IPS-18a (cell line): Measurements from ENCODE around the gene RNF4.
A peak's percentile ranks its signal among the peaks of the same experiment; 100 is the strongest.

Source experiments
- H3K27ac ChIP-seq: one replicate; pipeline ENCODE4 v1.5.1; 2013; ENCODE audit warnings: low read length
- H3K27me3 ChIP-seq: one replicate; pipeline ENCODE4 v1.6.1; 2013; ENCODE audit warnings: mild to moderate bottlenecking, low read length; ENCODE audit not compliant: control insufficient read depth, insufficient read depth
- H3K36me3 ChIP-seq: one replicate; pipeline ENCODE4 v1.6.1; 2013; ENCODE audit warnings: low read depth, low read length; ENCODE audit not compliant: control insufficient read depth
- H3K4me1 ChIP-seq: one replicate; pipeline ENCODE4 v1.6.1; 2013; ENCODE audit warnings: low read depth, low read length; ENCODE audit not compliant: control insufficient read depth
- H3K4me3 ChIP-seq: one replicate; pipeline ENCODE4 v1.5.1; 2013; ENCODE audit warnings: low read length
- H3K9ac ChIP-seq: one replicate; pipeline ENCODE4 v1.6.1; 2013; ENCODE audit warnings: mild to moderate bottlenecking, low read length, moderate library complexity
- H3K9me3 ChIP-seq: one replicate; pipeline ENCODE4 v1.6.1; 2013; ENCODE audit warnings: low read depth, low read length; ENCODE audit not compliant: control insufficient read depth

RNF4 gene, protein sequence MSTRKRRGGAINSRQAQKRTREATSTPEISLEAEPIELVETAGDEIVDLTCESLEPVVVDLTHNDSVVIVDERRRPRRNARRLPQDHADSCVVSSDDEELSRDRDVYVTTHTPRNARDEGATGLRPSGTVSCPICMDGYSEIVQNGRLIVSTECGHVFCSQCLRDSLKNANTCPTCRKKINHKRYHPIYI

GRCh38 chr4:2468456-2469191 lies at the start of gene RNF4:
Gene RNF4, plus strand, starts transcription at chr4:2469106. Its CDS starts 21,388 bp downstream, at chr4:2490494.
- H3K9me3 ChIP-seq, result no peaks in the 10 kb centered on the region
- peaks cover 7% of the 10 kb centered on the region for H3K4me1 ChIP-seq
- peaks cover 4% of the 10 kb centered on the region for H3K27me3 ChIP-seq
- peak within 1 kb of the TSS; percentile 90 for H3K9ac ChIP-seq
- peak within 1 kb of the TSS; percentile 95 for H3K4me3 ChIP-seq
- H3K36me3 ChIP-seq, result peaks cover 29% of the 10 kb centered on the region
- peak within 1 kb of the TSS; percentile 88 for H3K27ac ChIP-seq

DNA sequence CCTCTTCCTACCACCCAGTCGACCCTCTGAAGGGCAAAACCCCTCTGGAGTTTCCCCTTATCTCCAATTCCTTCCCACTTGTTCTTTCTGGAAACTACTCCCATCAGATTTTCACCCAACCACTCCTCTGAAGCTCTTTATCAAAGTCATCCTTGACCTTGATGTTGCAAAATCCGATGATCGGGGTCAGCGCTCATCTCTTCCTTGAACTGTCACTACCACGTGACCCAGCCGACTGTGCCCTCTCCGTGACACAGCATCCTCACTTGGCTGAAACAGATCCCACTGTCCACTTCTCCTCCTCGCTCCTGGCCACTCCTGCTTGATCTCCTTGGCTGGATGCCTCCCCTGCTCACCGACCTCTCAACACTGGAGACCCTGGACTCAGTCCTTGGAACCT lies 49.1 kb upstream of the RNF4 start:
- Histone ChIP-seq H3K36me3 (no peaks in the 10 kb centered on the region), H3K27ac (no peak overlapping the region), H3K9me3 (no peaks in the 10 kb centered on the region), H3K9ac (no peak overlapping the region), H3K27me3 (peaks cover 76% of the 10 kb centered on the region), H3K4me1 (peaks cover 11% of the 10 kb centered on the region), H3K4me3 (no peak overlapping the region)

DNA sequence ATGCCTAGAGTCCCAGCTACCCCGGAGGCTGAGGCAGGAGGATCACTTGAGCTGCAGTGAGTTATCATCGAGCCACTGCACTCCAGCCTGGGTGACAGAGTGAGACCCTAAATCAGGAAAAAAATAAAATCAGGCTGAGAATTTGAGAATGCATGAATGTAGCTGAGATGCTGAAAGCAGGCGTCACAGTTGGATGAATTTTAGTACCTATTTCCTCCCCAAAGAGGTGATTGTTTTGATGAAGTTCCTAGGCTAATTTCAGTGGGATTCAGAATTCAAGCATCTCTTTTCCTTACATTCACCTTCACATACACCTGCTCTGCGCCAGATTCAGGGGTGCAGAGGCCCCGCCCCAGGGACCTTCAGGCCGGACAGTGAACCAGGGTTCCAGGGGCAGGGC lies 47.0 kb upstream of the RNF4 start:
- Histone ChIP-seq H3K27ac (no peak overlapping the region), H3K9ac (no peak overlapping the region), H3K27me3 (peaks cover 55% of the 10 kb centered on the region), H3K4me3 (no peak overlapping the region), H3K36me3 (no peaks in the 10 kb centered on the region), H3K9me3 (no peaks in the 10 kb centered on the region), H3K4me1 (peaks cover 8% of the 10 kb centered on the region)

- H3K27me3 ChIP-seq, result peaks cover 43% of the 10 kb centered on the region
- no peaks in the 10 kb centered on the region for H3K36me3 ChIP-seq
- no peaks in the 10 kb centered on the region for H3K9me3 ChIP-seq
- no peak overlapping the region for H3K27ac ChIP-seq
- H3K4me1 ChIP-seq, result peaks cover 8% of the 10 kb centered on the region
- no peak overlapping the region for H3K4me3 ChIP-seq
- no peak overlapping the region for H3K9ac ChIP-seq
Measured at GRCh38 chr4:2423066-2423465, 45.8 kb upstream of the RNF4 start.

GRCh38 chr4:2423695-2424094 lies 45.2 kb upstream of the RNF4 start:
- no peak overlapping the region for H3K4me3 ChIP-seq
- no peak overlapping the region for H3K27ac ChIP-seq
- H3K9me3 ChIP-seq, result no peaks in the 10 kb centered on the region
- H3K36me3 ChIP-seq, result no peaks in the 10 kb centered on the region
- H3K4me1 ChIP-seq, result peaks cover 8% of the 10 kb centered on the region
- peaks cover 41% of the 10 kb centered on the region for H3K27me3 ChIP-seq
- no peak overlapping the region for H3K9ac ChIP-seq

GRCh38 chr4:2424581-2424980 lies 44.3 kb upstream of the RNF4 start:
- Histone ChIP-seq H3K27me3 (peaks cover 33% of the 10 kb centered on the region), H3K36me3 (no peaks in the 10 kb centered on the region), H3K4me3 (no peak overlapping the region)

DNA sequence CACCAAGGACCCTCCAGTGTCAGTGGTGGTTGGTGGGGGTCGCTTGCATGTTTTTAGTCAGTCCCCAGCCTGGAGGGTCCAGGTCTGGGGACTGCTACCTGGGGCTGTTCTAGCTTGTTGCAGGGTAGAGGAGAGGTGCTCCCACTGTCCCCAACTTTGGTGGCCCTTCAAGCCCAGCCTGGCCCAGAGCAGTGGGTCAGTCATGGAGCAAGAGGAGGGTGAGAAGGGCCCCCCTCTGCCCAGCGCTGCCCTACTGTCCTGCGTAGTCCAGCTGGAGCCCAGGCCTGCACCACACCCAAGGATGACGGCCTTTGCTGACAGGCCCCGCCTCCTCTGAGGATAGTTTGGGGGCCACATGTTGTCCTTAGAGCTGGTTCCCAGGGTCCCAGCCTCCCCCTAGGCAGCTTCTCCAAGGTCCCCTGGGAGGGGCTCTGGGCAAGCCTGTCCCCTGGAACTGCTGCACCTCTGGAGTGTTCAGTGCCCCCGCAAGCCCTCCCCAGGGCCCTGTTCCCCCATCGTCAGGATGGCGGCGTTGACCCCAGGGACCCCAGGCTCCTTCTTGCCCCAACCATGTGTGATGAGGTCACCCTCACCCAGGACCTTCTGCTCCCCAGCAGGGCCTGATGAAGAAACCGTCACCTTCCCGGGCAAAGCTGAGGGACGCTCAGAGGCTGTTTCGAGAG lies 43.4 kb upstream of the RNF4 start:
- Histone ChIP-seq H3K27ac (no peak overlapping the region), H3K9ac (no peak overlapping the region), H3K36me3 (no peaks in the 10 kb centered on the region), H3K4me1 (peaks cover 4% of the 10 kb centered on the region), H3K9me3 (no peaks in the 10 kb centered on the region), H3K27me3 (peaks cover 23% of the 10 kb centered on the region), H3K4me3 (no peak overlapping the region)

More at GRCh38 chr4:2424581-2424980, 44.3 kb upstream of the RNF4 start:
- no peak overlapping the region for H3K27ac ChIP-seq
- no peak overlapping the region for H3K9ac ChIP-seq
- peaks cover 4% of the 10 kb centered on the region for H3K4me1 ChIP-seq
- no peaks in the 10 kb centered on the region for H3K9me3 ChIP-seq

DNA sequence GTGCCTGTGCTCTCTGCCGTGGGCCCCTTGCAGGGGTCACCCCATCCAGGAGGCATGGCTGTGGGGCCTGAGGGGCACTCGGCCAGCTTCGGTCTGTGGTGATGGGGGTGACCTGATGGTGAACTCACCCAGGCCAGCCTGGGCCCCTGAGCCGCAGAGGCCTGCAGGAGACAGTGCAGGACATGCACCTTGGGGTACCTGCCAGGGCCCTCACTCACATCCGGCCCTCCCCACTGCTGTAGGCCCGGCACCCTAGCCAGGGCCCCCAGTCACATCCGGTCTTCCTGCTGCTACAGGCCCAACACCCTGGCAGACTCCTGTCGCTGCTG lies 42.9 kb upstream of the RNF4 start:
- Histone ChIP-seq H3K4me1 (peaks cover 4% of the 10 kb centered on the region), H3K9ac (no peak overlapping the region), H3K9me3 (no peaks in the 10 kb centered on the region), H3K36me3 (no peaks in the 10 kb centered on the region), H3K4me3 (no peak overlapping the region), H3K27me3 (peaks cover 18% of the 10 kb centered on the region), H3K27ac (no peak overlapping the region)

DNA sequence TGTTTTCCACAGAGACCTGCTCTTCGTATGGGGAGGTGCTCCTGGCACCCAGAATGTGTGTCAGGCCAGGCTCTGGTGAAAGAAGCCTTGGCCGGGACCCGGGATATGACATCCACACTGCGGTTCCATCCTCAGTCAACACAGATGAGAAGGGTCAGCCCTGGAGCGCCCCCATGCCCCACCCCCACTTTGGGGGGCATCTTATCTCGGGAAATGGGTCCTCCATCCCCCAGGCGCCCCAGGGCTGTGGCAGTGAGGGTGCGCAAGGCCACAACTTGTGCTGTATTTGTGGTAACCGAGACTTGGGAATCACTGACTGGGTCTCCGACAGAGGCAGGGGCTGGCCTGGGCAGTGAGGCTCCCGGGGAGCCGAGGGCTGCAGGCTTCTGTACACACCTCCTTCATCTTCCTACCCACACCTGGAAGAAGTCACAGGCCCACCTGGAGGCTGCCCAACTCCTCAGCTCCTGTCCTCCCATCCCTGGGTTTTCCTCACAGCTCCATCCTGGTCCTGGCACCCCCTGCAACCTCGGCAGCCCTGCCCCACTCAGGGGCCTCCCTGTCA lies 42.1 kb upstream of the RNF4 start:
- no peaks in the 10 kb centered on the region for H3K9me3 ChIP-seq
- peaks cover 11% of the 10 kb centered on the region for H3K27me3 ChIP-seq
- H3K27ac ChIP-seq, result no peak overlapping the region
- H3K4me1 ChIP-seq, result peaks cover 4% of the 10 kb centered on the region
- no peaks in the 10 kb centered on the region for H3K36me3 ChIP-seq
- H3K9ac ChIP-seq, result no peak overlapping the region
- H3K4me3 ChIP-seq, result no peak overlapping the region

DNA sequence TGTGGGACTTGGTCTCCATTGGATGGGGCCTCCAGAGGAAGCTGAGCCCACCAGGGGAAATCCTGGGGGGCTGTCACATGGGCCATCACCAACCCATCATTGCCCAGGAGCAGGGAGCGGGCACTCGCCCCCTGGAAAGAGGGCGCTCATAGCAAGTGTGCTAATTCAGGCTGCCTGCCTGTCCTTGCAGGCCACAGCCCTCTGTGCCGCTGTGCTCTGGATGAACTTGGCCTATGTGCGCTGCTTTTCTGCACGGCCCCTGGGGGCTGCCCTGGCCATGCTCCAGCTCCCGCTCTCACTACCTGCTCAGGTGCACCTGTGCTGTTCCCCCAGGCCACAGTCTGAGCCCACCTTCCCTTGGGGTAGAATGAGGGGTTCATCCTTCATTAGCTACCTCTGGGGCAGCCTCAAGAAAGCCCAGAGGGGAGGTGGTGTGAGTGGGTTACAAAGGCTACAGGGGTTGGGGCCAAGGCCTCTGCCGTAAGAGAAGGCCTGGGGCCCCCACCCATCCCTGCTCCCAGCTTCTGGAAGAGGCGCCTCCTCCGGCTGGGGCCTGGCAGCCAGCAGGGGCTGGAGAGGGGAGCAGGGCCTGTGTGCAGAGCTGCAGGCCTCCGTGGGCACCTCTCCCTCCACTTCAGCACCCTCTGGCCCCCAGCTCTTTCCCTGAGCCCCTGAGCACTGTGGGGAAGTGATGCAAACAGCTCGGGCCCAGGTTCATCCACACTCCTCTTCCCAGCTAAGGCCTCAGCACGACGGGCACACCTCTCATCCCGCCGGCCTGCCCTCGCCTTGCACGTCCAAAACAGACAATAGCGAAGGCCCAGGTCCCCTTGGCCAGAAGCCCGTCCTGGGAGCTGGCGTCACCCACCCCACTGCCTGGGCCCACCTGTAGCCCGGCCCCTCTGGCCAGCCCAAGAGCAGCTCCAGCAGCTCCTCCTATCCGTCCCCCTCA lies 41.2 kb upstream of the RNF4 start:
- Histone ChIP-seq H3K27ac (no peak overlapping the region), H3K4me3 (no peak overlapping the region), H3K4me1 (peaks cover 4% of the 10 kb centered on the region), H3K36me3 (no peaks in the 10 kb centered on the region), H3K27me3 (peaks cover 2% of the 10 kb centered on the region), H3K9ac (no peak overlapping the region), H3K9me3 (no peaks in the 10 kb centered on the region)
